Cardiac muscle cell (in vitro differentiated cells and primary cell): ENCODE results near the gene FOXO4. TPM values are rescaled to one million over a fixed set of nuclear protein-coding genes. Genes with fewer than 3 reads are reported as not detected.
A peak's percentile ranks its signal among the peaks of the same experiment; 100 is the strongest.

ENCODE experiments used
- DNase-seq, 2 donors: peaks; one replicate each; pipeline versions ENCODE4 v3.0.0 to v3.0.0-alpha.2; 2010 to 2017; ENCODE audit warnings: low read depth in 1 of 2, low spot score in 1 of 2
- H3K27ac ChIP-seq: fragments of 200-600 bp; sonication (generic); 2 replicates; pipeline ENCODE4 v1.5.1; 2016
- H3K27me3 ChIP-seq: fragments of 200-600 bp; sonication (generic); 2 replicates; pipeline ENCODE4 v1.6.0; 2016; ENCODE audit warnings: control low read depth
- H3K36me3 ChIP-seq: fragments of 200-600 bp; sonication (generic); 2 replicates; pipeline ENCODE4 v1.5.1; 2016; ENCODE audit warnings: control low read depth
- H3K4me1 ChIP-seq: fragments of 200-600 bp; sonication (generic); 2 replicates; pipeline ENCODE4 v1.8.1; 2017; ENCODE audit warnings: low read depth, mild to moderate bottlenecking, mixed run types
- H3K4me3 ChIP-seq: fragments of 200-600 bp; sonication (generic); 2 replicates; pipeline ENCODE4 v1.5.1; 2016; ENCODE audit warnings: mild to moderate bottlenecking
- H3K9me3 ChIP-seq: fragments of 200-600 bp; sonication (generic); 2 replicates; pipeline ENCODE4 v1.5.1; 2017; ENCODE audit warnings: low read depth, mild to moderate bottlenecking, control low read depth
- polyA plus RNA-seq: library from polyadenylated mRNA; unstranded; fragments of >200 nt; fragmentation: Nextera tagmentation; extraction: Ambion mirVana; gene quantifications from 2 replicates; pipeline ENCODE4 v1.2.1, GENCODE V29; 2016
- total RNA-seq: library from RNA; depleted of rRNA; stranded (reverse); fragments of >200 nt; gene quantifications from 2 replicates; pipeline ENCODE4 v1.2.3, GENCODE V29; 2016
- TF ChIP-seq, protein P1 (sequence below): IDR thresholded peaks from 2 replicates; pipeline ENCODE4 v1.5.1; 2012; ENCODE audit warnings: low read depth, mild to moderate bottlenecking, low read length

FOXO4 gene
- total and polyA plus RNA-seq, 2 experiments from 2014 or later = 7.8 to 24.2 TPM

GRCh38 chrX:71095033-71095432, 618 bp upstream of the FOXO4 start:
- Histone ChIP-seq H3K27ac (no peak overlapping the region), H3K4me3 (peak overlapping the region; percentile 60), H3K27me3 (no peaks in the 10 kb centered on the region), H3K4me1 (peaks cover 2% of the 10 kb centered on the region), H3K36me3 (no peaks in the 10 kb centered on the region), H3K9me3 (no peaks in the 10 kb centered on the region)
- TF ChIP-seq, protein P1, sequence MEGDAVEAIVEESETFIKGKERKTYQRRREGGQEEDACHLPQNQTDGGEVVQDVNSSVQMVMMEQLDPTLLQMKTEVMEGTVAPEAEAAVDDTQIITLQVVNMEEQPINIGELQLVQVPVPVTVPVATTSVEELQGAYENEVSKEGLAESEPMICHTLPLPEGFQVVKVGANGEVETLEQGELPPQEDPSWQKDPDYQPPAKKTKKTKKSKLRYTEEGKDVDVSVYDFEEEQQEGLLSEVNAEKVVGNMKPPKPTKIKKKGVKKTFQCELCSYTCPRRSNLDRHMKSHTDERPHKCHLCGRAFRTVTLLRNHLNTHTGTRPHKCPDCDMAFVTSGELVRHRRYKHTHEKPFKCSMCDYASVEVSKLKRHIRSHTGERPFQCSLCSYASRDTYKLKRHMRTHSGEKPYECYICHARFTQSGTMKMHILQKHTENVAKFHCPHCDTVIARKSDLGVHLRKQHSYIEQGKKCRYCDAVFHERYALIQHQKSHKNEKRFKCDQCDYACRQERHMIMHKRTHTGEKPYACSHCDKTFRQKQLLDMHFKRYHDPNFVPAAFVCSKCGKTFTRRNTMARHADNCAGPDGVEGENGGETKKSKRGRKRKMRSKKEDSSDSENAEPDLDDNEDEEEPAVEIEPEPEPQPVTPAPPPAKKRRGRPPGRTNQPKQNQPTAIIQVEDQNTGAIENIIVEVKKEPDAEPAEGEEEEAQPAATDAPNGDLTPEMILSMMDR = no peak
- DNase-seq = no peak

DNA sequence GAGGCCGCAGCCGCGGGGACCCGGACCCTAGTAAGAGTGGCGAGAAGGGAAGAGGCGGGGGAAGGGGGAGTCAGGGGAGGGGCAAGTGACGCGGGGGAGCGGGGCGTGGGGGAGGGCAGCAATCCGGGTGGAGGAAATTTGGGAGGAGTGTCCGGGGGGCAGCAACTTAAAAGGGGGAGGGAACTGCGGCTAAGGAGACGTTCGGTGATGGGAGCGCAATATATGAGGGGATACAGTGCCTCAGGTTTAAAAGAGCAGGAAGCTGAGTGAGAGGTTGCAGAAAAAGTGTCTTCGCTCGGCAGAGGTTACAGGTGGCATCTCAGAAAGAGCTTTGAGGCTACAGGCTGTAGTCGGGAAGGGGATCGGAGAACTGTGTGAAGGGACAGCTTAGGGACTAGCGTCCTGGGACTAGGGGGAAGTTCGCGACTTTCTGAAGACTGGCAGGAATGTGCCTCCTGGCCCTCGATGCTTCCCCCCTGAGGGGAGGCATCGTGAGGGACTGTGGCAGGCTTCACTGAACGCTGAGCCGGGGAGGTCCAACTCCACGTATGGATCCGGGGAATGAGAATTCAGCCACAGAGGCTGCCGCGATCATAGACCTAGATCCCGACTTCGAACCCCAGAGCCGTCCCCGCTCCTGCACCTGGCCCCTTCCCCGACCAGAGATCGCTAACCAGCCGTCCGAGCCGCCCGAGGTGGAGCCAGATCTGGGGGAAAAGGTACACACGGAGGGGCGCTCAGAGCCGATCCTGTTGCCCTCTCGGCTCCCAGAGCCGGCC, 519 bp downstream of the FOXO4 start:
- Histone ChIP-seq H3K4me3 (peak overlapping the region; percentile 60), H3K36me3 (no peaks in the 10 kb centered on the region), H3K27me3 (no peaks in the 10 kb centered on the region), H3K9me3 (no peaks in the 10 kb centered on the region), H3K27ac (peak overlapping the region; percentile 66), H3K4me1 (peaks cover 3% of the 10 kb centered on the region)
- DNase-seq = no peak
- TF ChIP-seq, protein P1 = no peak

- no peak overlapping the region for H3K27ac ChIP-seq
- no peaks in the 10 kb centered on the region for H3K9me3 ChIP-seq
- no peaks in the 10 kb centered on the region for H3K27me3 ChIP-seq
- no peaks in the 10 kb centered on the region for H3K36me3 ChIP-seq
- peak overlapping the region; percentile 60 for H3K4me3 ChIP-seq
- peaks cover 3% of the 10 kb centered on the region for H3K4me1 ChIP-seq
- no peak for DNase-seq
- TF ChIP-seq, protein P1 = no peak
These were observed 1.0 kb downstream of the FOXO4 start for GRCh38 chrX:71096760-71097032.

DNA sequence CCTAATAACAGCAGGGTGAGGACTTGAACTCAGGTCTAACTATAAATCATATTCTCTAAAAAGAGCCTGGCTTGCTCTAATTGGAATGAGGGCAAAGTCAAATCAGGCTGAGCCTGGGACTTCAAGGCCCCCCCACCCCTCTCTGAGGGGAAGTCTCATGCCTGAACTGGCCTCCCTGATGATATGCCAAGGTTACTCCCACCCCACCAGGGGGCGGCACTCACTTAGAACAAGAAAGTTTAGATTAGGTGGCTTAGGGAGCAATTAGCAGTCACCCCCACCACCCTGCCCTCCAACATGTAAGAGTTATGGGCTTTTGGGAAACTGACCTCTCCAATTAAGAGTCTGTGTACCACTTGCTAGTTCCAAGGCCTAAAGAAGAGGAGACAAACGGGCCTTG, 2.7 kb downstream of the FOXO4 start:
- no peaks in the 10 kb centered on the region for H3K27me3 ChIP-seq
- peak; percentile 56 to 65 for DNase-seq
- no peak overlapping the region for H3K27ac ChIP-seq
- H3K4me1 ChIP-seq = peaks cover 11% of the 10 kb centered on the region
- no peaks in the 10 kb centered on the region for H3K36me3 ChIP-seq
- H3K4me3 ChIP-seq = no peak overlapping the region
- TF ChIP-seq, protein P1 = peak; percentile 51
- H3K9me3 ChIP-seq = no peaks in the 10 kb centered on the region

GRCh38 chrX:71098951-71099506, 3.4 kb downstream of the FOXO4 start:
- no peaks in the 10 kb centered on the region for H3K27me3 ChIP-seq
- H3K4me3 ChIP-seq = no peak overlapping the region
- no peak overlapping the region for H3K27ac ChIP-seq
- TF ChIP-seq, protein P1 = no peak
- no peaks in the 10 kb centered on the region for H3K9me3 ChIP-seq
- no peak for DNase-seq
- no peaks in the 10 kb centered on the region for H3K36me3 ChIP-seq
- H3K4me1 ChIP-seq = peaks cover 19% of the 10 kb centered on the region
